Dermis microvascular lymphatic vessel endothelial cell (primary cell): ENCODE results near the gene ADCY1. TPM values are rescaled to one million over a fixed set of nuclear protein-coding genes. Genes with fewer than 3 reads are reported as not detected.
A peak's percentile ranks its signal among the peaks of the same experiment; 100 is the strongest.
"Not testable (repeated sequence)": the region's sequence is repeated elsewhere in the genome, so short reads cannot be mapped to it uniquely, and the experiment has no call there.

Source experiments
- DNase-seq, 2 donors: peaks; one replicate each; pipeline versions ENCODE4 v3.0.0 to v3.0.0-alpha.2; 2010; ENCODE audit warnings: low read depth in 2 of 2
- total RNA-seq: library from RNA; depleted of rRNA; stranded (reverse); fragments of >200 nt; gene quantifications from 2 replicates; pipeline ENCODE4 v1.2.1, GENCODE V29; 2014

Gene ADCY1
- total RNA-seq: 0.51 and 1.1 TPM in 2 replicates

DNA sequence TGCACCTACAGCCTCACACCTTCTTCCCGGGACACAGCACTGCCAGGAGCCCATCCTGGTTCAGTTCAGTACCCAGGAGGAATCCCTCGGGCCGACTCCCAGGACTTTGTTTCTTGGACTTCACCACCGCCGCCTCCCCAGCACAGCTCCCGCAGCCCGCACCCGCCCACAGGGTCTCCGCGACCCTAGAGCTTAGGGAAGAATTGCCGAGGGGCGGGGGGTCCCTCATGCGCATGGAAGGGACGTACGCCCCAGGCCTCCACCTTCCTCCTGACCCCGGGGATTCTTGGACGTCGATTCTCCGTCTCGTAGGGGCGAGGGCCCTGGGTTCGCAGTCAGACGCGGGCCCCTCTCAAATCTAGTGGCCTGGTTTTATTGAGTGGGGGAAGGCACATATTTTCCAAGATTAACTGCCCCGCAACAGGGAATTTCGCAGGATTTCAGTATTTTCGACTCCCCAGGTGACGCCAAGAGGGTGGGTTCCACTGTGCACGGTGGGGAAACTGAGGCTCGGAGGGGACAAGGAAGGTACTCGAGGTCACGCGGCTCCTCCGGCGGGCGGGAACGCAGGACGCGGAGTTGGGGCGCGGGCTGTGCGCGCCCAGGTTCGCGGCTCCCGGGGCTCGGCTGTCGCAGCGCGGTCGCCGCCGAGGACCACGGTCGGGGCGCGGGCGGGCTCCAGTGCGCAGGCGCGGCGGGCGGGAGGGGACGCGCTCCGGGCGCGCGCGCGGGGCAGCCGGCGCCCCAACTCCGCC is at the start of gene ADCY1:
ADCY1 (plus strand) TSS at position 708 of the 755 bp plus-strand sequence. CDS start 176 bp downstream, outside the sequence.
- DNase-seq: no peak

DNA sequence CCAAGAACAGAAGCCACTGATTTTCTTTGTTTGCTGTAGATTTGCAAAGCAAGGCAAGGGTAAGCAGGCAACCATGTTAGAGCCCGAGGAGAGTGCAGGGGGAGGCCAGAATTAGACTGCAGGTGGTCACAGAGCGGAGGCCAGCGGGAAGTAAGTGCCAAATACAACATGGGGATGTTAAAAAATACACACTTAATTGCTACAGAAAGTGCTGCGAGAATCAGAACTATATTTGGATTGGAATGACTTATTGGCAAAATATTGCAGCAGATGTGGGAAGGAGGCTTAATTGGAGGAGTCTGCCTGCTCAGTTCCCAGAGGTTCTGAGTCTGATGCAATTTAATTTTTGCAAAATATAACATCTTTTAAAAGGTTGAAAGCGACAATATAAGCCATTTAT is 49.7 kb upstream of the ADCY1 start:
- no peak for DNase-seq

GRCh38 chr7:45525057-45525456 is 49.1 kb upstream of the ADCY1 start:
- DNase-seq: no peak

- no peak for DNase-seq
These were observed 30.7 kb upstream of the ADCY1 start for GRCh38 chr7:45543473-45543872.

DNA sequence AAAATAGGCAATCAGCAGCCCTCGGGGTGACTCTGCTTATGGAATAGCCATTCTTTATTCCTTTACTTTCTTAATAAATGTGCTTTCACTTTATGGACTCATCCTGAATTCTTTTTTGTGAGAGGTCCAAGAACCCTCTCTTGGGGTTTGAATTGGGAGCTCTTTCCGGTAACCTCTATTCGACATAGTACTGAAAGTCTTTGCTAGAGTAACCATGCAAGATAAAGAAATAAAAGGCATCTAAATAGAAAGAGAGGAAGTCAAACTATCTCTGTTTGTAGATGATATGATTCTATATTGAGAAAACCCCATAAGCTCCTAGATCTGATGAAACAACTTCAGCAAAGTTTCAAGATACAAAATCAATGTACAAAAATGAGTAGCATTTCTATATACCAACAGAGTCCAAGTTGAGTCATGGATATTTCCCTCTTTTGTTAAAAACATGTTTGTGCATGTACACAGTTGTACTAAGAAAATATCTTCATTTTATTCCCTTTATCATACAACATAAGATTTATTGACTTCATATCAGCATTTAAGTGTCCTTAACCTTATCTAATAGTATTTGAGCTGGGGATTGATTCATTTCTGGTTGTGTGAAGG is 29.0 kb upstream of the ADCY1 start:
- DNase-seq: not testable (repeated sequence)

DNA sequence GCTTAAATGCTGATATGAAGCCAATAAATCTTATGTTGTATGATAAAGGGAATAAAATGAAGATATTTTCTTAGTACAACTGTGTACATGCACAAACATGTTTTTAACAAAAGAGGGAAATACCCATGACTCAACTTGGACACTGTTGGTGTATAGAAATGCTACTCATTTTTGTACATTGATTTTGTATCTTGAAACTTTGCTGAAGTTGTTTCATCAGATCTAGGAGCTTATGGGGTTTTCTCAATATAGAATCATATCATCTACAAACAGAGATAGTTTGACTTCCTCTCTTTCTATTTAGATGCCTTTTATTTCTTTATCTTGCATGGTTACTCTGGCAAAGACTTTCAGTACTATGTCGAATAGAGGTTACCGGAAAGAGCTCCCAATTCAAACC is 25.3 kb upstream of the ADCY1 start:
- DNase-seq: not testable (repeated sequence)

- no peak for DNase-seq
These were observed 10.8 kb upstream of the ADCY1 start for GRCh38 chr7:45563401-45563800.

GRCh38 chr7:45563941-45564461 is 10.2 kb upstream of the ADCY1 start:
- DNase-seq: no peak

- DNase-seq: no peak
These were observed 9.7 kb upstream of the ADCY1 start for GRCh38 chr7:45564485-45564884.

DNA sequence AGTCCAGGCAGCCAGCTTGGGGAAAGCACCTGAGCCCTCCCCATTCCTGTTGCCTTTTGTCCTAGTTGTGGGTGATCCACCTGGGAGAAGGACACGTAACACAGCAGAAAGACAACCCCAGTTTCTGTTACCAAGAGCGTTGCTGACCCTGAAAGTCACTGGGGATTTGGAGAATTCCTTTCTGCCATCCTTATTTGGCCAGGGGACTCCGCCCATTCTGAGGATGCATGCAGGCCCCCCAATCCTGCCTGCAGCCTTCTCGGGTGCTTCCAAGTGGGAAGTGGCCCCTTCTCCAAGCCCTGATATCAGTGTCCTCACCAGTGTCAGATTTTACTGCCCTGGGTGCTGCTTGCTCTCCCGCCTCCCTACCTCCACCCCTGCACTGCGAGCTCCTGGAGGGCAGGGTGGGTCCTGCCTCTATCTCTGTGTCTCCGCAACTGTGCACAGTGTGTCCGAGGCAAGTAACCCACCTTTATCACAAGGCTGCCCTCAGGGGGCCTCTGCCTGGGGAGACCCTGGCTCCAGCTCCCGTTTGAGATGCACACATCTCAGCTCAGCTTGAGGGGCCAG is 9.2 kb upstream of the ADCY1 start:
- no peak for DNase-seq

GRCh38 chr7:45566386-45566785 is 7.8 kb upstream of the ADCY1 start:
- no peak for DNase-seq

- DNase-seq: no peak
These were observed 7.2 kb upstream of the ADCY1 start for GRCh38 chr7:45566961-45567360.

- no peak for DNase-seq
These were observed 6.5 kb upstream of the ADCY1 start for GRCh38 chr7:45567713-45568112.

- no peak for DNase-seq
These were observed 5.5 kb upstream of the ADCY1 start for GRCh38 chr7:45568536-45569289.

- no peak for DNase-seq
These were observed 4.9 kb upstream of the ADCY1 start for GRCh38 chr7:45569290-45569685.

DNA sequence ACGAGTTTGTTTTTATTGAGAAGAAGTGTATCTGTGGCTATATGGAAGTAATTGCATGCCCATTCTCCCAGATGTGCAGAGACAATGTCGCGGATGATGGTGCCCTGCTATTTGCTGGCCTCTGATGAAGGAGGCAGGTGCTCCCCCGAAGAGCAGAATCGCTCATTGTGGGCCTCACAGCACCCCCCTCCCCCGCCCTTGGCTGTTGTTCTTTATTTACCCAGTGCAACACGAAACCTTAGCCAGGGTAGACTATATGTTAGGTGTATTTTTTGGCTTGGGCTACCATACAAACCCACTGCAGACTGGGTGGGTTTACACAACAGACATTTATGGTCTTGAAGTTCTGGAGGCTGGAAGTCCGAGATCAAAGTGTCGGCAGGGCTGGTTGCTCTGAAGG is 3.4 kb upstream of the ADCY1 start:
- DNase-seq: no peak

GRCh38 chr7:45573204-45573603 is 964 bp upstream of the ADCY1 start:
- no peak for DNase-seq

GRCh38 chr7:45574416-45574668 is 174 bp downstream of the ADCY1 start:
- DNase-seq: no peak

- peak; percentile 2 to 60 for DNase-seq
These were observed 717 bp downstream of the ADCY1 start for GRCh38 chr7:45574669-45575500.

DNA sequence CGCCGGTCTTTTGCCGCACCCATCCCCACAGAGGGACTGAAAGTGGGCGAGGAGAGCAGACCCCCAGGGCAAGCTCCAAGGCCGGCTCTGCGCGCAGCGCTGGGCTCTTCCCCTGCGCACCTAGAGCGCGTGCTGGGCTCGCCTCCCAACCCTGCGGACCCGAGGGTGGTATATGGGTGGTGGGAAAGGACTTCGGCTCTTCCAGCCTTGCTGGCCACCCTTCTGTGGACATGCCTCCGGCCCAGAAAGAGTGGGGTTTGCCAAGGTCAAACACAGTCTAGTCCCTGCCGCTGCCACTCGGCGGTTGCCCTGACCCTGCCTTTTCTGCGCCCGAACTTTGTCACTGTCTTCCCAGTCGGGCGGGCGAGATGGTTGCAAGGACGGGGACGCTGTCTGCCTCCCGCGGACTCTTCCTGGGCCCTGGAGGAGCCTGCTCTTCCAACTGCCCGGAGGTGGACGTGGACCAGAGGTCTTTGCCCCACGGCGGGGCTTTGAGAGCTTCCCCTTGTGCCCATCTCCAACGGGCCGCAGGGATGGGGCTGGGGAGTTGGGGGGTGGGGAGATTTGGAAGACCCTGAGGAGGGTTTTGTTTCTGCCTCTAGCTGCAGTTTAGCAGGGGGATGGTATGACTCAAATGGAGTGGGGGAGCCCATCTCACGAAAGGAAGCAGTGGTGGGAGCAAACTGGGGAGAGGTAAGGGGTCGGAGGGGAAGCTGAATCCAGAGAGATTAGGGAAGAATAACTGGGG is 1.5 kb downstream of the ADCY1 start:
- no peak for DNase-seq
